HCT116 (cell line): Measurements from ENCODE around the gene RIMS4. TPM values are rescaled to one million over a fixed set of nuclear protein-coding genes. Genes with fewer than 3 reads are reported as not detected.

ENCODE experiments used
- ATAC-seq: fragments of 200-7000 bp; cut with Tn5 transposase; 2 replicates; pipeline ENCODE4 v1.9.1; 2020; ENCODE audit warnings: mild to moderate bottlenecking, moderate library complexity
- BruUV-seq: library from RNA; stranded (reverse); fragments of 400-500 nt; replicated peaks from 2 replicates; lab custom pipeline; 2021; lab: Mats Ljungman, UMichigan
- CTCF ChIA-PET: fragments of 300-600 bp; sonication (Branson Sonifier 250); formaldehyde crosslinking; loops from one replicate; lab custom pipeline; 2021; ENCODE audit warnings: antibody characterized with exemption; lab: Charles Lee
- POLR2A ChIA-PET: fragments of 300-600, 350-600 bp; sonication (Branson Sonifier 250); formaldehyde crosslinking; loops from one replicate; lab custom pipeline; 2021; ENCODE audit warnings: antibody characterized with exemption; lab: Charles Lee
- RAD21 ChIA-PET, 2 experiments: fragments of 300-600 bp; sonication (Branson Sonifier 250); formaldehyde crosslinking; loops; one replicate each; lab custom pipeline; 2023; ENCODE audit warnings: low total read pairs in 2 of 2; ENCODE audit not compliant: uncharacterized antibody in 2 of 2, unreplicated experiment in 2 of 2, low non-redundant PET in 1 of 2; lab: Charles Lee
- DNase-seq: peaks from one replicate; pipeline ENCODE4 v3.0.0-alpha.2; 2010; ENCODE audit warnings: low read depth, low spot score
- H2AFZ ChIP-seq: fragments of 200-600 bp; shearing (Covaris generic), sonication (generic); 2 replicates; pipeline ENCODE4 v1.6.1; 2017; ENCODE audit warnings: low read depth, mixed run types, mixed read lengths, antibody characterized with exemption, low read length; ENCODE audit not compliant: poor library complexity, severe bottlenecking
- H3K27ac ChIP-seq: 2 replicates; pipeline ENCODE4 v1.5.1; 2012; ENCODE audit warnings: low read depth, low read length
- H3K27me3 ChIP-seq: fragments of 200-600 bp; sonication (generic); 2 replicates; pipeline ENCODE4 v1.6.1; 2016; ENCODE audit warnings: mixed run types, low read length, mixed read lengths; ENCODE audit not compliant: insufficient read depth
- H3K36me3 ChIP-seq, 2 experiments: fragments of 200-500 bp in 1 of 2; fragments of 200-600 bp in 1 of 2; sonication (Bioruptor generic) in 1 of 2; sonication (generic) in 1 of 2; 2 replicates each; pipeline versions ENCODE4 v1.5.1 to v1.6.1; 2014 to 2016; ENCODE audit warnings: low read length in 2 of 2, inconsistent platforms in 1 of 2, mixed read lengths in 1 of 2, mixed run types in 1 of 2; ENCODE audit not compliant: insufficient read depth in 2 of 2, control insufficient read depth in 1 of 2
- H3K4me1 ChIP-seq, 2 experiments: fragments of 200-600 bp in 1 of 2; sonication (generic) in 1 of 2; 2 replicates each; pipeline versions ENCODE4 v1.5.1 to v1.6.1; 2012 to 2017; ENCODE audit warnings: low read length in 2 of 2, inconsistent platforms in 1 of 2, mild to moderate bottlenecking in 1 of 2, mixed read lengths in 1 of 2, mixed run types in 1 of 2, moderate library complexity in 1 of 2; ENCODE audit not compliant: insufficient read depth in 2 of 2, control insufficient read depth in 1 of 2
- H3K4me2 ChIP-seq: fragments of 200-600 bp; sonication (generic); 2 replicates; pipeline ENCODE4 v1.6.1; 2017; ENCODE audit warnings: mixed run types, low read length, mixed read lengths
- H3K4me3 ChIP-seq, 2 experiments: fragments of 200-600 bp in 1 of 2; sonication (generic) in 1 of 2; replicated peaks in 1 of 2; 2 replicates each; pipeline ENCODE4 v1.5.1; 2011 to 2016; ENCODE audit warnings: low read length in 2 of 2, control low read depth in 1 of 2, low read depth in 1 of 2, mild to moderate bottlenecking in 1 of 2, mixed read lengths in 1 of 2, mixed run types in 1 of 2
- H3K79me2 ChIP-seq: fragments of 200-600 bp; sonication (generic); 2 replicates; pipeline ENCODE4 v1.6.1; 2017; ENCODE audit warnings: mild to moderate bottlenecking, mixed run types, low read length, moderate library complexity, mixed read lengths; ENCODE audit not compliant: insufficient read depth
- H3K9ac ChIP-seq: fragments of 200-600 bp; sonication (generic); 2 replicates; pipeline ENCODE4 v1.6.1; 2016; ENCODE audit warnings: low read length, mixed read lengths
- H3K9me2 ChIP-seq: fragments of 200-600 bp; sonication (generic), shearing (Covaris generic); 2 replicates; pipeline ENCODE4 v1.6.1; 2017; ENCODE audit warnings: mixed run types, mild to moderate bottlenecking, moderate library complexity; ENCODE audit not compliant: insufficient read depth
- H3K9me3 ChIP-seq, 2 experiments: fragments of 200-500 bp in 1 of 2; fragments of 200-600 bp in 1 of 2; sonication (Bioruptor generic) in 1 of 2; sonication (generic) in 1 of 2; 2 replicates each; pipeline ENCODE4 v1.6.1; 2014 to 2017; ENCODE audit warnings: low read length in 2 of 2, mixed read lengths in 2 of 2, inconsistent platforms in 1 of 2, low read depth in 1 of 2, mild to moderate bottlenecking in 1 of 2, mixed run types in 1 of 2, moderate library complexity in 1 of 2; ENCODE audit not compliant: control insufficient read depth in 1 of 2, insufficient read depth in 1 of 2
- H4K20me1 ChIP-seq: fragments of 200-600 bp; sonication (generic), shearing (Covaris generic); 2 replicates; pipeline ENCODE4 v1.6.1; 2017; ENCODE audit warnings: mixed run types, mild to moderate bottlenecking, moderate library complexity; ENCODE audit not compliant: insufficient read depth
- CEBPB ChIP-seq: IDR thresholded peaks from 2 replicates; pipeline ENCODE4 v1.6.1; 2012; ENCODE audit warnings: low read depth
- CTCF ChIP-seq, 3 experiments: fragments of 200-600 bp in 1 of 3; sonication (generic) in 1 of 3; IDR thresholded peaks in 2 of 3; conservative IDR thresholded peaks in 1 of 3; 2 replicates each; pipeline ENCODE4 v1.5.1; 2012 to 2017; ENCODE audit warnings: low read depth in 2 of 3, low read length in 2 of 3, antibody characterized with exemption in 1 of 3, borderline replicate concordance in 1 of 3, control low read depth in 1 of 3, mild to moderate bottlenecking in 1 of 3, mixed read lengths in 1 of 3, mixed run types in 1 of 3, moderate library complexity in 1 of 3; ENCODE audit not compliant: insufficient read depth in 1 of 3
- FOSL1 ChIP-seq: IDR thresholded peaks from 2 replicates; pipeline ENCODE4 v1.6.1; 2012; ENCODE audit warnings: low read depth
- SP1 ChIP-seq: IDR thresholded peaks from 2 replicates; pipeline ENCODE4 v1.6.1; 2012; ENCODE audit warnings: low read depth
- YY1 ChIP-seq: IDR thresholded peaks from 2 replicates; pipeline ENCODE4 v1.6.1; 2011; ENCODE audit warnings: low read length, low read depth, moderate library complexity, mild to moderate bottlenecking; ENCODE audit not compliant: insufficient replicate concordance; ENCODE audit errors: extremely low read depth
- ZFX ChIP-seq: fragments of 450-650 bp; IDR thresholded peaks from 2 replicates; pipeline ENCODE4 v1.6.1; 2017
- ZNF274 ChIP-seq: fragments of 200-500 bp; sonication (Bioruptor generic); IDR thresholded peaks from 2 replicates; pipeline ENCODE4 v1.6.1; 2014; ENCODE audit warnings: mild to moderate bottlenecking, low read depth, low read length, inconsistent platforms
- intact Hi-C: fragments of 100-400 bp; cut with micrococcal nuclease; formaldehyde crosslinking; loops from 2 replicates; pipeline ENCODE4 v1.10.0; 2022
- total RNA-seq: library from RNA; stranded (reverse); gene quantifications from one replicate; pipeline ENCODE4 v1.2.1, GENCODE V29; 2021; ENCODE audit not compliant: unreplicated experiment
- TF ChIP-seq, protein P1 (sequence below): IDR thresholded peaks from 2 replicates; pipeline ENCODE4 v1.6.1; 2012

The RIMS4 gene
- total RNA-seq, 1 experiment from 2014 or later: 0.05 TPM

DNA sequence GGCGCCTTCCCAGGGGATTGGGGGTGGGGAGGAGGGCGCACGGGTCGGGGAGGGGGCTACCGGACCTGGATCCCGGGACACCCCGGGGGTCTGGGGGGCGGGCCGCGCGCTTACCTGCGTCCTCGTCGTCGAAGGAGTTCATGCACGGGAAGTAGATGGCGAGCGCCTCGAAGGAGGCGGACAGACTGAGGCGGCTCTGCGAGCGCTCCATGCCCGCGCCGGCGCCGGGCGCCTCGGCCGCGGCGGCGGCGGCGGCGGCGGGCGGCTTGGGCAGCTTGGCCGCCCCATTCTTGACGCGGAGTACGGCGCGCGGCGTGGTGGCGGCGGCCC lies 320 bp downstream of the RIMS4 start:
- no peak overlapping the region for H3K9ac ChIP-seq
- BruUV-seq: no TSS peak
- H3K4me2 ChIP-seq: no peak overlapping the region
- H3K4me1 ChIP-seq: no peaks in the 10 kb centered on the region
- peaks cover 3% of the 10 kb centered on the region; the same call in 1 of the 2 replicates for H3K27me3 ChIP-seq
- RAD21 ChIA-PET: no interaction called here
- ATAC-seq (no peak), DNase-seq (no peak)
- no peak overlapping the region for H3K4me3 ChIP-seq
- no peaks in the 10 kb centered on the region for H4K20me1 ChIP-seq
- POLR2A ChIA-PET: no interaction called here
- no peaks in the 10 kb centered on the region for H3K79me2 ChIP-seq
- no peak overlapping the region for H2AFZ ChIP-seq
- TF ChIP-seq CTCF (IDR thresholded peaks at IDR 0.05 in 2 of 3, conservative IDR thresholded peaks at IDR 0.05 in 1 of 3; ENCODE audit: borderline replicate concordance in 1 of 3, insufficient read depth in 1 of 3, low read depth in 2 of 3, low read length in 2 of 3): no peak
- TF ChIP-seq YY1: no peak
- TF ChIP-seq CEBPB: no peak
- TF ChIP-seq, protein P1, sequence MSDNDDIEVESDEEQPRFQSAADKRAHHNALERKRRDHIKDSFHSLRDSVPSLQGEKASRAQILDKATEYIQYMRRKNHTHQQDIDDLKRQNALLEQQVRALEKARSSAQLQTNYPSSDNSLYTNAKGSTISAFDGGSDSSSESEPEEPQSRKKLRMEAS: no peak
- no peak for TF ChIP-seq ZFX
- TF ChIP-seq ZNF274: no peak
- no peak for TF ChIP-seq FOSL1
- TF ChIP-seq SP1: no peak
- no peaks in the 10 kb centered on the region for H3K36me3 ChIP-seq
- H3K9me2 ChIP-seq: no peaks in the 10 kb centered on the region
- intact Hi-C loops: no loop called here
- H3K9me3 ChIP-seq: no peaks in the 10 kb centered on the region
- no peak overlapping the region for H3K27ac ChIP-seq
- CTCF ChIA-PET: no interaction called here
